ENCODE results near the gene WDR5.

The WDR5 gene

DNA sequence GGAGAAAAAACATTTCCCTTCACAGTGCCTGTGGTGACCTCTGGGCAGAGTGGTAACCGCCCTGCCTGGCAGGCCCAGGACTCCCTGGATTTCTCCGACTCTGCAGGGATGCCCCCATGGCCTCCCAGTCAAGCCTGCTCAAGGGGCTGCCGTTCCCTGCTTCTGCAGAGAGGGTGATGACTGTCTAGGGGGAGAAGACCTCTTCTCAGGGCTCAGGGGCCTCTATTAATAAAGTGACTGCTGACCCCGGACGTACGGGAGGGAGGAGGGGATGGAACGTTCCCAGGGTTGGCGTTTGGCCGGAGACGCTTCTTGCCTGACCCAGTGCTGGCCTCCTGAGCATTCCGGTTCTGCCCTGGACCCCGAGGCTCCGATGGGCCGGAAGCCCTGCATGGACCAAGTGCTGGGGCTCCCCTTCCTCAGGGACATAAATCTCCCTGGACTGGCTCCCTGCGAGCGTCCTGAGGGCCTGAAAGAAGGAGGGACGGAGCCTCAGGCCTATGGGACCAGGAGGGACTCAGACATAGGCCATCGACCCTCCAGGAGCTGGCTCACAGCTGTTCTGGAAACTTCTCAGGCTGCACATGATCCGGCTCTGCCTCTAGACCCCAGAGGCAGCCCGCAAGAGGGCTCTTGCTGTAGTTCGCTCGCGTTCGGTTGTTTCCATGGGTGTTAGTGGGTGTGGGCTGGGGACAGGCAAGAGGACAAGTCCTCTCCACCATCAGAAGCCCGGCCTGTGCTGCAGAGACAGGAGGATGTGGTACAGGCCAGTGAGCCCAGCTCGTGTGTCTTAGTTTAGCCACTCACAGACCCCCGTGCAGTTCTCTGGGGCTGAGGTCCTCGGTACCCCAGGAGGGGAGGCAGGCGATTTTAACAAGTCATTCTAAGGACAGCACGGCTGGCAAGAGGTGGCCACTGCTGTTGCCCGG is 36.6 kb downstream of the WDR5 start:
- Histone ChIP-seq H3K9me3 (ENCODE audit: control insufficient read depth in 5 of 5, low read length in 5 of 5) (peaks cover 0 to 4% (median 3%) of the 10 kb centered on the region in 5 donors), H3K4me1 (ENCODE audit: control insufficient read depth in 5 of 5, insufficient read depth in 5 of 5, low read length in 5 of 5) (peaks cover 5 to 52% (median 17%) of the 10 kb centered on the region in 5 donors), H3K27ac (ENCODE audit: low read depth, low read length) (peak overlapping the region; percentile 80), H3K27me3 (ENCODE audit: control insufficient read depth in 5 of 5, insufficient read depth in 4 of 5, low read length in 5 of 5) (peaks cover 0 to 12% (median 4%) of the 10 kb centered on the region in 5 donors), H3K9ac (ENCODE audit: low read length in 5 of 5) (peak overlapping the region in 4 of 5 donors; percentile 16 to 66 (median 52)), H3K36me3 (ENCODE audit: control insufficient read depth in 5 of 5, insufficient read depth in 5 of 5, low read length in 5 of 5) (no peaks in the 10 kb centered on the region), H3K4me3 (ENCODE audit: low read depth in 1 of 5, low read length in 5 of 5) (no peak overlapping the region)

DNA sequence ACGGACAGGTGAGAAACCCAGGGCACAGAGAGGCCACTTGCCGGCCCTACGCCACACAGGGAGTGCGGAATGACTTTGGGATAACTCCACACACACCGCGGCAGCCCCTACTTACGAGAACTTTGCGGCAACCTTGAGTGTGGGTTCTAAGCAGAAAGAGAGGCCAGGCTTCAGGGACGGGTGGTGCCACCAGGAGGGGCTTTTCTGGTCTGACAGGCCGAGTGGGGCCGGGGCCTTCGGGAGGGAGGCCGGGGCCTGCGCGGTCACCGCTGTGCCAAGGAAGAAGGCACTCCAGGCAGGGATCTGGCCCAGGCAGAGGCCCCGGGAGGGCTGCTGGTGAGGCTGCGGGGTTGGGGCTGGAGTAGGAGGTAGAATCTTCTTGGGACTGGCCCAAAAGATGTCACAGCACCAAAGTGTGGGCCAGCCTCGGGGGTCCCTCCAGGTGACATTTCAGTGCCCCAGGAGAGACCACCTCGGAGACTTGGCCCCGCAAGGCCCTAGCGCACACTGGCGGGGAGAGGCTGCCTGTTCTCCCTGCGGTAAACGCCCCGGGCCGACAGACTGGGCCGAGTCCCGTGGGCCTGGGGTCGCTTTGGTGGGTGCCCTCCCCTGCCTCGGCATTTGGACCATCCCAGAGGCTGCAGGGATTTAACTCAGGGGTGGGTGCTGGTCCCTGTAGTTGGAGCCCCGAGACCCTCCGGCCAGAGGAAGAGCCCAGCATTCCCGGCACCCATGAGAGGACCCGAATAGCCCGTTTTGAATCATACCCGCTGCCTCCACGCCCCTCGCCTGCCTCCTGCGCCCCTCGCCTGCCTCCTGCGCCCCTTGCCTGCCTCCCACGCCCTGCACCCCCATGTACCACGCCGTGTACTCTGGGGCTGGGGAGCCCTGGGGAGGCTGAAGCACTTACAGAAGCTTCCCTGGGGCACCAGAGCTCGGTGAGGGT is 37.5 kb downstream of the WDR5 start:
- Histone ChIP-seq H3K36me3 (ENCODE audit: control insufficient read depth in 5 of 5, insufficient read depth in 5 of 5, low read length in 5 of 5) (no peaks in the 10 kb centered on the region), H3K9ac (ENCODE audit: low read length in 5 of 5) (peak overlapping the region in 1 of 5 donors; percentile 57), H3K4me1 (ENCODE audit: control insufficient read depth in 5 of 5, insufficient read depth in 5 of 5, low read length in 5 of 5) (peaks cover 5 to 59% (median 27%) of the 10 kb centered on the region in 5 donors), H3K27ac (ENCODE audit: low read depth, low read length) (peak overlapping the region; percentile 80), H3K27me3 (ENCODE audit: control insufficient read depth in 5 of 5, insufficient read depth in 4 of 5, low read length in 5 of 5) (peaks cover 0 to 15% (median 4%) of the 10 kb centered on the region in 5 donors), H3K4me3 (ENCODE audit: low read depth in 1 of 5, low read length in 5 of 5) (no peak overlapping the region), H3K9me3 (ENCODE audit: control insufficient read depth in 5 of 5, low read length in 5 of 5) (peaks cover 0 to 4% (median 3%) of the 10 kb centered on the region in 5 donors)

DNA sequence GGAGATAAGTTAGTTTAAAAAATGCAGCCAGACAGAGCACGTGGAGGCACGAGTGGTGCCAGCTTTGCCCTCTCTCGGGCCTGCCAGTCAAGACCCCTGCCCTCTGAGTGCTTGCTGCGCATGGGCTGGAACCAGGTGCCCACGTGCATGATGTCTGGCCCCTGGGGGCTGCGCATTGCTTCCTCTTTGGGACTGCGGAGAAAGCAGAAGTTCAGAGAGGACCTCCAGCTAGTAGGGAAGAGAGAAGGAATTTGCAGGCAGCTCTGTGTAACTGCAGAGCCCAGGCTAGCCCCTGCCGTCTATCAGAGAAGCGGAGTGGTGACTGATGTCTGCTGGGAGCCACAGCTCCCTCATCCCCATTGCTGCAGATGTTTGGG is 38.2 kb downstream of the WDR5 start:
- peaks cover 5 to 66% (median 33%) of the 10 kb centered on the region in 5 donors for H3K4me1 ChIP-seq (ENCODE audit: control insufficient read depth in 5 of 5, insufficient read depth in 5 of 5, low read length in 5 of 5)
- H3K27me3 ChIP-seq (ENCODE audit: control insufficient read depth in 5 of 5, insufficient read depth in 4 of 5, low read length in 5 of 5): peaks cover 0 to 16% (median 6%) of the 10 kb centered on the region in 5 donors
- H3K36me3 ChIP-seq (ENCODE audit: control insufficient read depth in 5 of 5, insufficient read depth in 5 of 5, low read length in 5 of 5): no peaks in the 10 kb centered on the region
- no peak overlapping the region for H3K9ac ChIP-seq (ENCODE audit: low read length in 5 of 5)
- no peak overlapping the region for H3K4me3 ChIP-seq (ENCODE audit: low read depth in 1 of 5, low read length in 5 of 5)
- no peak overlapping the region for H3K27ac ChIP-seq (ENCODE audit: low read depth, low read length)
- H3K9me3 ChIP-seq (ENCODE audit: control insufficient read depth in 5 of 5, low read length in 5 of 5): no peaks in the 10 kb centered on the region

DNA sequence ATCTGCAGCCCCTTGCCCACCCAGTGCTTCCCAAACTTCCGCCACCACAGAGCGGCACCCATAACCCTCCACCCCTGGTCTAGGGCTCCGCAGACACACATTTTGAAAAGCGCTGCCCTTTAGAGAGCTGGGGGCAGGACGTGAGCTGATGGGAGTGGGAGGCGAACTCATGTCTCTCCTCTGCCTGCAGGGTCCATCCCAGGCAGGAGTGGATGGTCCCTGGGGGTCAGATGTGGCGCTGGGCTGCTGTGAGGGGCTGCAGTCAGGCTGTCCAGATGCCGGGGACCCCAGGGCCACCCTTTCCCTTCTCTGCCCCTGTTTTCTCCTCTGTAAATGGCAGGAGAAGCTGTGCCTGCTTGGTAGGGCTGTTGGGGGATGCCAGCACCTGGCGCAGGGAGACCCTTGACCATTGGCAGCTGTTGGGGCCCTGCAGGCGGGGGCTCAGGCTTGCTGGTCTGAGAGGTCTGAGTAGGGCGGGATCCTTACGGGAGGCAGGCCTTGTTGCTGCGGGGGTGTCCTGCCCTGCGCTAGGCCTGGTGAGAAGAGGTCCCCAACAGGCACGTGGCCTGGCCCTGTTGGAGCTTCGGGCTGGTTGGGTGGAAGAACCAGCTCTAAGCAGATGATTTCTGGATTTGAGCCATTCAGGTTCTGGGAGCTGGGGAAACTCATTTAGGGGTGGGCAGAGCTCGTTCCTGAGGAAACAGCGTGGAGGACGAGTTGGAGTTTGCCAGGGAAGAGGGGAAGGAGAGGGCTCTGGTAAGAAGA is 38.8 kb downstream of the WDR5 start:
- Histone ChIP-seq H3K27me3 (ENCODE audit: control insufficient read depth in 5 of 5, insufficient read depth in 4 of 5, low read length in 5 of 5) (peaks cover 0 to 21% (median 6%) of the 10 kb centered on the region in 5 donors), H3K9ac (ENCODE audit: low read length in 5 of 5) (no peak overlapping the region), H3K36me3 (ENCODE audit: control insufficient read depth in 5 of 5, insufficient read depth in 5 of 5, low read length in 5 of 5) (no peaks in the 10 kb centered on the region), H3K4me1 (ENCODE audit: control insufficient read depth in 5 of 5, insufficient read depth in 5 of 5, low read length in 5 of 5) (peaks cover 5 to 71% (median 37%) of the 10 kb centered on the region in 5 donors), H3K9me3 (ENCODE audit: control insufficient read depth in 5 of 5, low read length in 5 of 5) (no peaks in the 10 kb centered on the region), H3K27ac (ENCODE audit: low read depth, low read length) (no peak overlapping the region), H3K4me3 (ENCODE audit: low read depth in 1 of 5, low read length in 5 of 5) (no peak overlapping the region)

DNA sequence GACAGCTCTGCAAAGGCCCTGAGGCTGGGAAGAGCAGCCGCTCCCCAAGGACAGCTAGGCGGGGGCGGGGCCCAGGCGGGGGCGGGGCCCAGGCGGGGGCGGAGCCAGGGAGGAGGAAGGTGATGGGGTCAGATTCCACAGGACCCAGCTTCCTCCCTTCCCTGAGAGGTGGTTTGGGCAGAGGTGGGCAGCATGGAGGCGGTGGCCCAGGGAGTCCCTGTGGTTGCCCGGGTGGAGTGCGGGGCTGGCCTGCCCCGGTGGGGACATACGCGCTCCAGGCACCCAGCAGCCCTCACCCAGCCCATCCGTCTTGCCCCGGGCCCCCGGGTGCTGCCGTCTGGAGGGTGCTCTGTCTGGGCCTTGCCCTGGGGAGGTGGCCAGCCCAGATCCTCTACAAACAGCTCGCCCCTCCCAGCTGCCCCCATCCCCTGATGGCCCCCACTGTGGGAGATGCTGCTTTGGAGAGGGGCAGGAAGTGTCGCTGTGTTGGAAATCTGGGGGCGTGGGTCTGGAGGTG is 39.5 kb downstream of the WDR5 start:
- Histone ChIP-seq H3K4me1 (ENCODE audit: control insufficient read depth in 5 of 5, insufficient read depth in 5 of 5, low read length in 5 of 5) (peaks cover 5 to 68% (median 38%) of the 10 kb centered on the region in 5 donors), H3K9me3 (ENCODE audit: control insufficient read depth in 5 of 5, low read length in 5 of 5) (no peaks in the 10 kb centered on the region), H3K27ac (ENCODE audit: low read depth, low read length) (no peak overlapping the region), H3K27me3 (ENCODE audit: control insufficient read depth in 5 of 5, insufficient read depth in 4 of 5, low read length in 5 of 5) (peaks cover 0 to 21% (median 6%) of the 10 kb centered on the region in 5 donors), H3K9ac (ENCODE audit: low read length in 5 of 5) (no peak overlapping the region), H3K4me3 (ENCODE audit: low read depth in 1 of 5, low read length in 5 of 5) (no peak overlapping the region), H3K36me3 (ENCODE audit: control insufficient read depth in 5 of 5, insufficient read depth in 5 of 5, low read length in 5 of 5) (no peaks in the 10 kb centered on the region)

DNA sequence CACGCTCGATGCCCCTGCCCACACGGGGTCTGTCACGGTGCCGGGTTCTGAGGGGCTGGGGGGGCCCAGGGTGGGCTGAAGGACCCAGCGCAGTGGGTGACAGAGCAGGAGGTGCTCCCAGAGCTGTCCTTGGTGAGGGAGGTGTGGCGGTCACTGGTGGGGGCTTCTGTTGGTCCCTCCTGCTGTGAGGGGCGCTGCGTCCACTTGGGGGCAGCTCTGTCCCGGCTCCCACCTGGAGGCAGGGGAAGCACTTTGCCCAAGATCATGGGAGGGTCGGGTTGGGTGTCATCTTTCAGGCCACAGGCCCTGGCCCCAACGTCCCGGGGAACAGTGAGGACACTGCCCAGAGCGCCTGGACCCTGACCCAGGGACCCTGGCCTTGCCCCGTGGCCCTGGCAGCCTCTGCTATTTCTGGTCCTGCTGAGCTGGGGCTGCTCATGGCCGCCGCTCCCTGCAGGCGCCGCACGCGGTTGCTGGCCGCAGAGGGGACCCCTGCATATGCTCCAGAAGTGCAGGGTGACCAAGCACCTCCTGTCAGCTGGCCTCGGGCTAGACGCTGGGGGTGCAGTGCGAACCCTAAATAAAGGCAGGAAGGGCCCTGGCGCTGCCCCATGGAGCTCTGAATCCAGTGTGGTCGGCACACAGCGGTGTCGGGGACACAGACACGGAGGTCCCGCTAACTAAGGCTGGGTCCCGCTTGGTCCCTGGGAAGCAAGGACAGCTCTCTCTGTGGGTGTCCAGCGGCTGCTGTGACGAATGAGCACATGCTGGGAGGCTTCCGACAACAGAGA is 40.1 kb downstream of the WDR5 start:
- Histone ChIP-seq H3K9ac (ENCODE audit: low read length in 5 of 5) (peak overlapping the region in 2 of 5 donors; percentile 13 to 23), H3K36me3 (ENCODE audit: control insufficient read depth in 5 of 5, insufficient read depth in 5 of 5, low read length in 5 of 5) (no peaks in the 10 kb centered on the region), H3K4me3 (ENCODE audit: low read depth in 1 of 5, low read length in 5 of 5) (peak overlapping the region in 1 of 5 donors; percentile 22), H3K9me3 (ENCODE audit: control insufficient read depth in 5 of 5, low read length in 5 of 5) (no peaks in the 10 kb centered on the region), H3K27me3 (ENCODE audit: control insufficient read depth in 5 of 5, insufficient read depth in 4 of 5, low read length in 5 of 5) (peaks cover 0 to 21% (median 6%) of the 10 kb centered on the region in 5 donors), H3K27ac (ENCODE audit: low read depth, low read length) (no peak overlapping the region), H3K4me1 (ENCODE audit: control insufficient read depth in 5 of 5, insufficient read depth in 5 of 5, low read length in 5 of 5) (peaks cover 5 to 68% (median 38%) of the 10 kb centered on the region in 5 donors)

DNA sequence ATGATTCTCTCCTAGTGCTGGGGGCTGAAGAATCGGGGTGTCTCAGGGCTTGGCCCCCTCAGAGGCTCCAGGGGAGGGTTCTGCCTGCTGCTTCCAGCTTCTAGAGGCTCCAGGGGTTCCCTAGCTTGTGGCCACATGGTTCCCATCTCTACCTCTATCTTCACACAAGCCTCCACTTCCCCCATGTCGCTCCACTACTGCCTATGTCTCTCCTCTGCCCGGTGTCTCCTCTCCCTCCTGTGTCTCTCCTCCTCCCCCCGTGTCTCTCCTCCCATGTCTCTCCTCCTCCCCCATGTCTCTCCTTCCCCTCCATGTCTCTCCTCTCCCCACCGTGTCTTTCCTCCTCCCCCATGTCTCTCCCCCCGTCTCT is 40.7 kb downstream of the WDR5 start:
- Histone ChIP-seq H3K27me3 (ENCODE audit: control insufficient read depth in 5 of 5, insufficient read depth in 4 of 5, low read length in 5 of 5) (peaks cover 0 to 21% (median 6%) of the 10 kb centered on the region in 5 donors), H3K27ac (ENCODE audit: low read depth, low read length) (no peak overlapping the region), H3K9ac (ENCODE audit: low read length in 5 of 5) (peak overlapping the region in 1 of 5 donors; percentile 13), H3K4me1 (ENCODE audit: control insufficient read depth in 5 of 5, insufficient read depth in 5 of 5, low read length in 5 of 5) (peaks cover 5 to 68% (median 38%) of the 10 kb centered on the region in 5 donors), H3K36me3 (ENCODE audit: control insufficient read depth in 5 of 5, insufficient read depth in 5 of 5, low read length in 5 of 5) (no peaks in the 10 kb centered on the region), H3K4me3 (ENCODE audit: low read depth in 1 of 5, low read length in 5 of 5) (peak overlapping the region in 1 of 5 donors; percentile 22), H3K9me3 (ENCODE audit: control insufficient read depth in 5 of 5, low read length in 5 of 5) (no peaks in the 10 kb centered on the region)

DNA sequence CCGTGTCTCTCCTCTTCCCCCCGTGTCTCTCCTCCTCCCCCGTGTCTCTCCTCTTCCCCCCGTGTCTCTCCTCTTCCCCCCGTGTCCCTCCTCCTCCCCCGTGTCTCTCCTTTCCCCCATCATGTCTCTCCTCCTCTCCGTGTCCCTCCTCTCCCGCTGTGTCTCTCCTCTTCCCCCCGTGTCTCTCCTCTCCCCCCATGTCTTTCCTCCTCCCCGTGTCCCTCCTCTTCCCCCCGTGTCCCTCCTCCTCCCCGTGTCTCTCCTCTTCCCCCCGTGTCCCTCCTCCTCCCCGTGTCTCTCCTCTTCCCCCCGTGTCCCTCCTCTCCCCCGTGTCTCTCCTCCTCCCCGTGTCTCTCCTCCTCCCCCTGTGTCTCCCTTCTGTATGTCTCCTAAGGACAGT is 41.3 kb downstream of the WDR5 start:
- Histone ChIP-seq H3K36me3 (ENCODE audit: control insufficient read depth in 5 of 5, insufficient read depth in 5 of 5, low read length in 5 of 5) (no peaks in the 10 kb centered on the region), H3K27ac (ENCODE audit: low read depth, low read length) (no peak overlapping the region), H3K9me3 (ENCODE audit: control insufficient read depth in 5 of 5, low read length in 5 of 5) (no peaks in the 10 kb centered on the region), H3K9ac (ENCODE audit: low read length in 5 of 5) (no peak overlapping the region), H3K4me1 (ENCODE audit: control insufficient read depth in 5 of 5, insufficient read depth in 5 of 5, low read length in 5 of 5) (peaks cover 3 to 66% (median 38%) of the 10 kb centered on the region in 5 donors), H3K27me3 (ENCODE audit: control insufficient read depth in 5 of 5, insufficient read depth in 4 of 5, low read length in 5 of 5) (peaks cover 0 to 21% (median 6%) of the 10 kb centered on the region in 5 donors), H3K4me3 (ENCODE audit: low read depth in 1 of 5, low read length in 5 of 5) (no peak overlapping the region)
